ENCODE results near the gene TSPAN4. TPM values are rescaled to one million over a fixed set of nuclear protein-coding genes. Genes with fewer than 3 reads are reported as not detected.

Gene TSPAN4
- total RNA-seq, 4 donors from 2014 or later, result 25.1 to 75.0 (median 32.4) TPM

GRCh38 chr11:861105-861479 lies 18.4 kb downstream of the TSPAN4 start:
- H3K27ac ChIP-seq, result no peak overlapping the region
- H3K27me3 ChIP-seq, result peaks cover 37% of the 10 kb centered on the region
- TF ChIP-seq POLR2AphosphoS5 (IDR thresholded peaks at IDR 0.05), result no peak
- in situ Hi-C loops (cut with MboI; ENCODE audit: low pct_ligation_motif_present in 1 of 4, low pct_unique_long_range_greater_than_20kb in 1 of 4, low sequenced_read_pairs in 3 of 4) (loop anchor here in 2 of 4 donors (25.0 kb wide), 1 partner anchor 176 kb away; the partner anchor contains the start of gene MUC6 (in 2 of the 2)), intact Hi-C loops (cut with DNase I; ENCODE audit: low total_unique reads) (no loop called here)
- WGBS, 2 donors (ENCODE audit: low coverage in 1 of 2), result 45 to 72% methylated on average over 2 to 14 of the region's 14 CpGs
- no peak overlapping the region for H3K4me3 ChIP-seq
- no peaks in the 10 kb centered on the region for H3K9me3 ChIP-seq
- peaks cover 13 to 22% (median 15%) of the 10 kb centered on the region in 4 donors for H3K4me1 ChIP-seq
- no peaks in the 10 kb centered on the region for H3K36me3 ChIP-seq
- DNase-seq, result no peak

DNA sequence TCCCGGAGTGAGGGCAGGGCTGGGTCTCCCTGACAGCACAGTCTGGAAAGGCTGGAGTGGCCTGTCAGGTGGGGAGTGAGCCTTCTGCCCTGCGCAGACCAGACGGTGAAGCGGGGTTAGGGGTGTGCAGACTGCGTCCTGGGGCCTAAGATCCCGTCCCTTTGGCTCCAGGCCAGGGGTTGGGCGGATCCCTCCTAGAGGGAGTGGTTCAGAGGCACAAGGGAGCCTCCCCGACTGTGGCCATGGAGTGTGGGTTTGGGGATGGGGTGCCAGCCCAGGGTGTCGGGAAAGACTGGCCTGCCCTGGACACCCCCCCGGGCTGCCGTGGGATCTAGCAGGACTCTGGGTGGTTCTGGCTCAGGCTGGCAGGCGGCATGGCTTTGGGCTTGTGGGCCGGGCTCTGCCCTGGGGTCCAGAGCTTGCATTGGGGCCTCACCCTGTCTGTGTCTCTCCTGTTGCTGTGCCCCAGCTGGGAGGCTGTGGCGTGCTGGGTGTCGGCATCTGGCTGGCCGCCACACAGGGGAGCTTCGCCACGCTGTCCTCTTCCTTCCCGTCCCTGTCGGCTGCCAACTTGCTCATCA lies 19.5 kb downstream of the TSPAN4 start:
- peaks cover 37% of the 10 kb centered on the region for H3K27me3 ChIP-seq
- H3K9me3 ChIP-seq, result no peaks in the 10 kb centered on the region
- H3K4me1 ChIP-seq, result peaks cover 11 to 22% (median 14%) of the 10 kb centered on the region in 4 donors
- in situ Hi-C loops (cut with MboI; ENCODE audit: low pct_ligation_motif_present in 1 of 4, low pct_unique_long_range_greater_than_20kb in 1 of 4, low sequenced_read_pairs in 3 of 4), result loop anchor here in 2 of 4 donors (25.0 kb wide), 1 partner anchor 175 kb away; the partner anchor contains the start of gene MUC6 (in 2 of the 2)
- intact Hi-C loops (cut with DNase I; ENCODE audit: low total_unique reads), result no loop called here
- WGBS, 2 donors (ENCODE audit: low coverage in 1 of 2), result 34% methylated on average over 11 of the region's 20 CpGs; no CpG with 5 or more reads in 1 of the 2 donors
- H3K4me3 ChIP-seq, result no peak overlapping the region
- TF ChIP-seq POLR2A (IDR thresholded peaks at IDR 0.05) (no peak), EP300 (IDR thresholded peaks at IDR 0.05; ENCODE audit: low read depth) (no peak), POLR2AphosphoS5 (IDR thresholded peaks at IDR 0.05) (no peak)
- TF ChIP-seq, protein P1, sequence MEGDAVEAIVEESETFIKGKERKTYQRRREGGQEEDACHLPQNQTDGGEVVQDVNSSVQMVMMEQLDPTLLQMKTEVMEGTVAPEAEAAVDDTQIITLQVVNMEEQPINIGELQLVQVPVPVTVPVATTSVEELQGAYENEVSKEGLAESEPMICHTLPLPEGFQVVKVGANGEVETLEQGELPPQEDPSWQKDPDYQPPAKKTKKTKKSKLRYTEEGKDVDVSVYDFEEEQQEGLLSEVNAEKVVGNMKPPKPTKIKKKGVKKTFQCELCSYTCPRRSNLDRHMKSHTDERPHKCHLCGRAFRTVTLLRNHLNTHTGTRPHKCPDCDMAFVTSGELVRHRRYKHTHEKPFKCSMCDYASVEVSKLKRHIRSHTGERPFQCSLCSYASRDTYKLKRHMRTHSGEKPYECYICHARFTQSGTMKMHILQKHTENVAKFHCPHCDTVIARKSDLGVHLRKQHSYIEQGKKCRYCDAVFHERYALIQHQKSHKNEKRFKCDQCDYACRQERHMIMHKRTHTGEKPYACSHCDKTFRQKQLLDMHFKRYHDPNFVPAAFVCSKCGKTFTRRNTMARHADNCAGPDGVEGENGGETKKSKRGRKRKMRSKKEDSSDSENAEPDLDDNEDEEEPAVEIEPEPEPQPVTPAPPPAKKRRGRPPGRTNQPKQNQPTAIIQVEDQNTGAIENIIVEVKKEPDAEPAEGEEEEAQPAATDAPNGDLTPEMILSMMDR (IDR thresholded peaks at IDR 0.05), result no peak
- H3K27ac ChIP-seq, result no peak overlapping the region
- peak; percentile 55 for DNase-seq
- H3K36me3 ChIP-seq, result no peaks in the 10 kb centered on the region

- no peak overlapping the region for H3K4me3 ChIP-seq
- intact Hi-C loops (cut with DNase I; ENCODE audit: low total_unique reads), result no loop called here
- H3K9me3 ChIP-seq, result no peaks in the 10 kb centered on the region
- 58% methylated on average over 12 of the region's 12 CpGs; no CpG with 5 or more reads in 1 of the 2 donors for WGBS, 2 donors (ENCODE audit: low coverage in 1 of 2)
- no peaks in the 10 kb centered on the region for H3K36me3 ChIP-seq
- TF ChIP-seq EP300 (IDR thresholded peaks at IDR 0.05; ENCODE audit: low read depth), result no peak
- TF ChIP-seq, protein P1 (IDR thresholded peaks at IDR 0.05), result no peak
- TF ChIP-seq POLR2A (IDR thresholded peaks at IDR 0.05), result no peak
- TF ChIP-seq POLR2AphosphoS5 (IDR thresholded peaks at IDR 0.05), result no peak
- DNase-seq, result no peak
- H3K27ac ChIP-seq, result no peak overlapping the region
- in situ Hi-C loops (cut with MboI; ENCODE audit: low pct_ligation_motif_present in 1 of 4, low pct_unique_long_range_greater_than_20kb in 1 of 4, low sequenced_read_pairs in 3 of 4), result loop anchor here in 2 of 4 donors (25.0 kb wide), 1 partner anchor 175 kb away; the partner anchor contains the start of gene MUC6 (in 2 of the 2)
- peaks cover 37% of the 10 kb centered on the region for H3K27me3 ChIP-seq
- H3K4me1 ChIP-seq, result peaks cover 11 to 22% (median 14%) of the 10 kb centered on the region in 4 donors
Observed at GRCh38 chr11:862696-863022, 20.0 kb downstream of the TSPAN4 start.

DNA sequence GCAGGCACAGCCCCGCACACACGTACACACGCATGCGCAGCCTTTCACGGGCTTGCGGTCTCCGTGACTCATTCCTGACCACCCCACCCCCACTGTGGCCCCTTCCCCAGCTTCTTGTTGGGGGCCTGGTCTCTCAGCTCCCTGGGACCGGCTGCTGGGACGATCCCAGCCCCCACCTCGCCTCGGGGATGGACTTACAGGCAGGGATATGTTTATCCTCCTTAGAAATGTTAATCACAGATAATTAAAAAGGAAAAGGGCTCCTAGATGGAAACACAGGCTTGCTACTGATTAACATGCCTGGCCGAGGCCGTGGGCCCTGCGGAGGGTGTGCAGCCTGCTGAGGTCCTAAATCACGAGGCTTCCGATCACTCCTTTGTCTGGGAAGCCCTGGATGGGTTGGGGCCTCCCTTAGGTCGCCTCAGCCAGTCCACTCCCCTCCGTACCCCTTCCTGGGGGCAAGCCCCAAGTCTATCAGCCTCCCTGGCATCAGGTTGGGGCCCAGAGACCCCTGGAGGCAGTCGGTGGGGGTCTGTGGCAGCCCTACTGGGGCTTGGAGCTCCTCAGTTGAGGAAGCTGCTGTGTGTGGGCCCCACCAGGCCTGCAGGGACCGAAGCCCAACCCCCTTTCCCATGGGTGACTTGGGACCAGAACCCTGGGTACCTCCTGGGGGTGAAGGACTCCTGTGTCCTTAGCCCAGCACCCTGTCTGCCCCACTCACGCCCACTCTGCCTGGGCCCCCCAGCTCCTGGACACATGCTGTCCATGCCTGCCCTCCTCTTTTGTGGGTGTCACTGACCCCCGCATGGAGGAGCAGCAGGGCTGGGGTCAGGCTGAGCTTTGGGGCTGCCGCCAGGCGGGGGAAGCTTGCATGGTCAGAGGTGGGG lies 20.6 kb downstream of the TSPAN4 start:
- Histone ChIP-seq H3K27ac (no peak overlapping the region), H3K4me3 (no peak overlapping the region), H3K4me1 (peaks cover 11 to 22% (median 14%) of the 10 kb centered on the region in 4 donors), H3K36me3 (no peaks in the 10 kb centered on the region), H3K27me3 (peaks cover 37% of the 10 kb centered on the region), H3K9me3 (no peaks in the 10 kb centered on the region)
- DNase-seq, result no peak
- WGBS, 2 donors (ENCODE audit: low coverage in 1 of 2), result 53% methylated on average over 19 of the region's 24 CpGs; no CpG with 5 or more reads in 1 of the 2 donors
- TF ChIP-seq POLR2A (IDR thresholded peaks at IDR 0.05) (no peak), POLR2AphosphoS5 (IDR thresholded peaks at IDR 0.05) (no peak), EP300 (IDR thresholded peaks at IDR 0.05; ENCODE audit: low read depth) (no peak)
- TF ChIP-seq, protein P1 (IDR thresholded peaks at IDR 0.05), result no peak
- intact Hi-C loops (cut with DNase I; ENCODE audit: low total_unique reads) (no loop called here), in situ Hi-C loops (cut with MboI; ENCODE audit: low pct_ligation_motif_present in 1 of 4, low pct_unique_long_range_greater_than_20kb in 1 of 4, low sequenced_read_pairs in 3 of 4) (loop anchor here in 2 of 4 donors (25.0 kb wide), 1 partner anchor 174 kb away; the partner anchor contains the start of gene MUC6 (in 2 of the 2))
